Testis (tissue), 3 donors: ENCODE results near the gene TMEM43. TPM values are rescaled to one million over a fixed set of nuclear protein-coding genes. Genes with fewer than 3 reads are reported as not detected.

Experiments
- DNase-seq: peaks from one replicate; pipeline ENCODE4 v3.0.0-alpha.2; 2019
- H3K27ac ChIP-seq, 2 donors: fragments of 200-600 bp; sonication (generic); one replicate each; pipeline ENCODE4 v1.5.1; 2019
- H3K27me3 ChIP-seq: fragments of 200-600 bp; sonication (generic); one replicate; pipeline ENCODE4 v1.5.1; 2019
- H3K36me3 ChIP-seq: fragments of 200-600 bp; sonication (generic); one replicate; pipeline ENCODE4 v1.5.1; 2017; ENCODE audit warnings: low read depth; ENCODE audit errors: missing control alignments
- H3K4me1 ChIP-seq: fragments of 200-600 bp; sonication (generic); one replicate; pipeline ENCODE4 v1.5.1; 2019
- H3K4me3 ChIP-seq, 2 donors: fragments of 200-600 bp; sonication (generic); one replicate each; pipeline ENCODE4 v1.5.1; 2017 to 2019
- H3K9me3 ChIP-seq: fragments of 200-600 bp; sonication (generic); one replicate; pipeline ENCODE4 v1.5.1; 2017
- POLR2A ChIP-seq: fragments of 450-650 bp; IDR thresholded peaks from one replicate; pipeline ENCODE4 v1.6.1; 2017; ENCODE audit warnings: antibody characterized with exemption, mild to moderate bottlenecking, moderate library complexity
- WGBS, 2 donors: methylation state at CpG; one replicate each; pipeline ENCODE4 v1.1.5; 2018; 5-methylcytosine and 5-hydroxymethylcytosine counted together
- intact Hi-C: fragments of 100-400 bp; cut with DNase I; formaldehyde crosslinking; loops from one replicate; pipeline ENCODE4 v1.15.1; 2023; ENCODE audit warnings: low total_unique reads
- polyA plus RNA-seq: library from polyadenylated mRNA; stranded (reverse); fragments of 350-450 nt; fragmentation: Illumina TruSeq; extraction: RNeasy Lipid Tissue Mini Kit (QIAGEN cat#74804); gene quantifications from one replicate; pipeline ENCODE4 v1.2.3, GENCODE V29; 2014; ENCODE audit warnings: low read depth, low replicate concordance; ENCODE audit not compliant: insufficient read depth
- total RNA-seq, 2 donors: library from RNA; depleted of rRNA; stranded (reverse); fragments of >200 nt; gene quantifications; one replicate each; pipeline ENCODE4 v1.2.3, GENCODE V29; 2016
- TF ChIP-seq, protein P1 (sequence below), 3 experiments: fragments of 450-650 bp in 2 of 3; fragments of 200-600 bp in 1 of 3; sonication (generic) in 1 of 3; IDR thresholded peaks; one replicate each; pipeline ENCODE4 v1.5.1; 2016 to 2019; ENCODE audit warnings: antibody characterized with exemption in 3 of 3, mild to moderate bottlenecking in 2 of 3, moderate library complexity in 1 of 3

The TMEM43 gene
- total and polyA plus RNA-seq, 3 donors from 2014 or later, result 36.5 to 53.0 (median 43.3) TPM

DNA sequence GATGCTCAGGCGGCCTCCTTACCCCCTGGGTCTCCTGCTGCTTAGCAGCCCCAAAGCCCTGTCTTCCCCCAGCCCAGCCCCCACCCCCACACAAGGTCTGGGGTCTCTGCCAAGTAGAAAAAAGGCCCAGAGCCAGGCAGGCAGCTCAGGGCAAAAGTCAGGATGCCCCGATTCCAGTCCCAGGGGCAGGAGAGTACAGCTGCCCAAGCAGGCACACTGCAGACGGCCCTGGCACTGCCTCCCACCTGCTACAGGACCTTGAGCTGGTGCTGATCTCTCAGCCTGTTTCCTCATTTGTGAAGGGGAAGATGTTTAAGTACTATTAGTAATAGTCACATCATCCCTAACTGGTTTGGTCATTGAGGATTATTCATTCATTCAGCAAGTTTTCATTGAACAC lies 12.6 kb downstream of the TMEM43 start:
- no peak for TF ChIP-seq POLR2A
- TF ChIP-seq, protein P1, sequence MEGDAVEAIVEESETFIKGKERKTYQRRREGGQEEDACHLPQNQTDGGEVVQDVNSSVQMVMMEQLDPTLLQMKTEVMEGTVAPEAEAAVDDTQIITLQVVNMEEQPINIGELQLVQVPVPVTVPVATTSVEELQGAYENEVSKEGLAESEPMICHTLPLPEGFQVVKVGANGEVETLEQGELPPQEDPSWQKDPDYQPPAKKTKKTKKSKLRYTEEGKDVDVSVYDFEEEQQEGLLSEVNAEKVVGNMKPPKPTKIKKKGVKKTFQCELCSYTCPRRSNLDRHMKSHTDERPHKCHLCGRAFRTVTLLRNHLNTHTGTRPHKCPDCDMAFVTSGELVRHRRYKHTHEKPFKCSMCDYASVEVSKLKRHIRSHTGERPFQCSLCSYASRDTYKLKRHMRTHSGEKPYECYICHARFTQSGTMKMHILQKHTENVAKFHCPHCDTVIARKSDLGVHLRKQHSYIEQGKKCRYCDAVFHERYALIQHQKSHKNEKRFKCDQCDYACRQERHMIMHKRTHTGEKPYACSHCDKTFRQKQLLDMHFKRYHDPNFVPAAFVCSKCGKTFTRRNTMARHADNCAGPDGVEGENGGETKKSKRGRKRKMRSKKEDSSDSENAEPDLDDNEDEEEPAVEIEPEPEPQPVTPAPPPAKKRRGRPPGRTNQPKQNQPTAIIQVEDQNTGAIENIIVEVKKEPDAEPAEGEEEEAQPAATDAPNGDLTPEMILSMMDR (IDR thresholded peaks at IDR 0.05), result no peak
- H3K27ac ChIP-seq, result no peak overlapping the region
- no peak overlapping the region for H3K4me3 ChIP-seq
- DNase-seq, result no peak
- H3K36me3 ChIP-seq, result no peaks in the 10 kb centered on the region
- intact Hi-C loops, result no loop called here
- H3K9me3 ChIP-seq, result no peaks in the 10 kb centered on the region
- H3K4me1 ChIP-seq, result no peaks in the 10 kb centered on the region
- WGBS, 2 donors, result 56 to 72% methylated on average over 2 to 3 of the region's 3 CpGs
- H3K27me3 ChIP-seq, result no peaks in the 10 kb centered on the region

DNA sequence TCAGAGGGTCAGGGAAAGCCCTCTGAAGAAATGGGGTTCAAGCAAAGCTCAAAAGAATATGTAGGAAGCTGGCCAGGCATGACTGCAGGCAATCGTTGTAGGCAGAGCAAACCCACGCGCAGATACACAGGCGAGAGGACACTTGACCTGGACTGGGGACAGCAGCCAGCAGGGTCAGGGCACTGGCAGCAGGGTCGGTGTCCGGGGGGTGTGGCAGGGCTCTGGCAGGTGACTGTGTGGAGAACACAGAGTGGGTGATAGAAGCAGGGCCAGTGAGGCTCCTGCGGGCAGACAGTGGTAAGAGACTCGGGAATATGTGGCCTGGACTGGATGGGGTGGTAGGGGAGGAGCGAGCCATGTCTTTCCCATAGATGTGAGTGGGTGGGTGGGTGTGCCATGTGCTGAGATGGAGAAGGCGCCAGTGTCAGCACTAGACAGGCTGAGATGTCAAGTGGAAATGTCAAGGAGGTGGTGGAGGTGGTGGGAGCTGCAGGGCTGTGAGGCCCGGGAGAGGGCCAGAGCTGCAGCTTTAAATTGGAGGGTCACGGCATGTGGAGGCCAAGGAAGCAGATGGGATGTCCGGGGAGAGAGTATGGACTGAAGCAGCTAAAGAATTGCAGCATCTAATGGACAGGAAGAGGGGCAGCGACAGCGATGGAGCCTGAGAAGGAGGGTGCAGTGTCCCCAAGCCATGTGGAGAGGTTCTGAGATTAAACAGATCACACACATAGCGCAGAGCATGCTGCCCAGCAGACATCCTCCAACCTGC lies 13.4 kb downstream of the TMEM43 start:
- 87 to 89% methylated on average over 16 of the region's 16 CpGs for WGBS, 2 donors

DNA sequence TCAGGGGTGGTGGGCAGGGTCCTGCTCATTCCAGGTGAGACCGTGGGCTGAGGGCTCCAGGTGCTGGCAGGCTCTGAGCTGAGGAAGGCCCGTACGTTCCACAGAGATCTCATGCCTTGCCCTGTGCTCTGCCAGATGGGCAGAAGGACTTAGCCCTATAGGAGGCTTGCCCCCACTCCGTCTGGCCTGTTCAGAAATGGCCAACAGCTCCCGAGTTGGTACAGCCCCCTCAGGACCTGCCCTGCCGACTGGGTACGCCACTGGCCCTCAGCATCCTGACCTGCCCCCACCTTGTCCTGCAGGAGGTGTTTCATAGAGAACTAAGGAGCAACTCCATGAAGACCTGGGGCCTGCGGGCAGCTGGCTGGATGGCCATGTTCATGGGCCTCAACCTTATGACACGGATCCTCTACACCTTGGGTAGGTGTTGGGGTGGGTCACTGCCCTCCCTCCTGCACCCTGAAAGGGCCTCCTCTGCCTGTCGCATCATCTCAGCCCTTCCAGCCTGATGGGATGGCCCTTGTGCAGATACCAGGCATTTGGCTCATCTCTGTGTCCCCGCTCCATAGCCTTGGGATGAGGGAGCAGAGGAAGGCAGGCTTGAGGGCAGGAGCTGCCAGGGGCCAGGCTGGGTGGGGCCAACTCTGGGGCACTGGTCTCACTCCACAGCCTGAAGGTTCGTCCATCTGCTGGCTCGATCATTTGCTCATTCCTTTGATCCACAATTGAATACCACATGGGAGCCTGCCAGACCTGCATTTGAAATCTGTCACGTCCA lies 14.2 kb downstream of the TMEM43 start:
- H3K4me1 ChIP-seq, result peaks cover 3% of the 10 kb centered on the region
- no peaks in the 10 kb centered on the region for H3K9me3 ChIP-seq
- no peak for DNase-seq
- no peak for TF ChIP-seq POLR2A
- TF ChIP-seq, protein P1 (IDR thresholded peaks at IDR 0.05), result no peak
- no peak overlapping the region for H3K4me3 ChIP-seq
- WGBS, 2 donors, result 86 to 94% methylated on average over 11 to 14 of the region's 14 CpGs
- no peaks in the 10 kb centered on the region for H3K36me3 ChIP-seq
- H3K27ac ChIP-seq, result no peak overlapping the region
- intact Hi-C loops, result no loop called here
- no peaks in the 10 kb centered on the region for H3K27me3 ChIP-seq

More for the DNA sequence above, 13.4 kb downstream of the TMEM43 start:
- H3K36me3 ChIP-seq, result no peaks in the 10 kb centered on the region
- H3K9me3 ChIP-seq, result no peaks in the 10 kb centered on the region
- H3K27me3 ChIP-seq, result no peaks in the 10 kb centered on the region
- no peak for DNase-seq
- H3K4me3 ChIP-seq, result no peak overlapping the region
- intact Hi-C loops, result no loop called here
- TF ChIP-seq, protein P1 (IDR thresholded peaks at IDR 0.05), result no peak
- TF ChIP-seq POLR2A, result no peak
- no peaks in the 10 kb centered on the region for H3K4me1 ChIP-seq
- no peak overlapping the region for H3K27ac ChIP-seq

DNA sequence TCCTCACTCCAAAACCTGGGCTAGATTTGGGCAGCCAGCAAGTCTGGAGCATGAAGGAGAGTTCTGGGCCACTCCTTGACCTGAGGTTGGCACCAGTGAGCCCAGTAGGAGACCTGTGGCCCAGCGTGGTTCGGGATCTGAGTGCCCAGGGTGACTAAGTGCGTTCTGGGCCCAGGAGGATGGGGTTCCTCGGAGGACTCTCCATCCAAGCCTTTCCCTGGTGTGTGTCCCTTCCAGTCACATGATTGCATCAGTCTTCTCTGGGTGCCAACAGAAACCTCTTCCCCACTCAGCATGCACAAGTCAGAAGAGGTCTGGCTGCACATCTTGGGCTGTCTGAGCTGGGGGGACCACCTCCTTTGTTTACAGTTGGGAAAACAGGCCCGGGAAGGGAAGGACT lies 14.9 kb downstream of the TMEM43 start:
- Histone ChIP-seq H3K36me3 (no peaks in the 10 kb centered on the region), H3K4me3 (no peak overlapping the region), H3K27ac (no peak overlapping the region), H3K4me1 (peaks cover 8% of the 10 kb centered on the region), H3K27me3 (no peaks in the 10 kb centered on the region), H3K9me3 (no peaks in the 10 kb centered on the region)
- intact Hi-C loops, result no loop called here
- DNase-seq, result no peak
- TF ChIP-seq POLR2A, result no peak
- TF ChIP-seq, protein P1 (IDR thresholded peaks at IDR 0.05), result no peak
- 76 to 84% methylated on average over 2 to 5 of the region's 5 CpGs for WGBS, 2 donors
